CD8-positive, alpha-beta memory T cell (primary cell): ENCODE data around the gene STK39. TPM values are rescaled to one million over a fixed set of nuclear protein-coding genes. Genes with fewer than 3 reads are reported as not detected.
A peak's percentile ranks its signal among the peaks of the same experiment; 100 is the strongest.
"Not testable (repeated sequence)": the region's sequence is repeated elsewhere in the genome, so short reads cannot be mapped to it uniquely, and the experiment has no call there.

ENCODE experiments used
- CTCF ChIA-PET: fragments of 350-600 bp; sonication (Branson Sonifier 250); formaldehyde crosslinking; loops from one replicate; lab custom pipeline; 2021; ENCODE audit warnings: antibody characterized with exemption; lab: Charles Lee
- POLR2A ChIA-PET: fragments of 350-600 bp; sonication (Branson Sonifier 250); formaldehyde crosslinking; loops from one replicate; lab custom pipeline; 2021; ENCODE audit warnings: antibody characterized with exemption; lab: Charles Lee
- DNase-seq, 5 donors: peaks; one replicate each; pipeline versions ENCODE4 v3.0.0 to v3.0.0-alpha.2; 2020 to 2022; ENCODE audit warnings: mixed read lengths in 1 of 5
- H3K27ac ChIP-seq: one replicate; pipeline ENCODE4 v1.7.0; 2013; ENCODE audit warnings: low read depth, mild to moderate bottlenecking, low read length, moderate library complexity
- H3K27me3 ChIP-seq: 2 replicates; pipeline ENCODE4 v1.7.0; 2013; ENCODE audit warnings: low read length, mild to moderate bottlenecking; ENCODE audit not compliant: insufficient read depth, poor library complexity, severe bottlenecking
- H3K36me3 ChIP-seq: 2 replicates; pipeline ENCODE4 v1.7.0; 2013; ENCODE audit warnings: mild to moderate bottlenecking, low read length, moderate library complexity; ENCODE audit not compliant: insufficient read depth
- H3K4me1 ChIP-seq: 2 replicates; pipeline ENCODE4 v1.7.0; 2013; ENCODE audit warnings: mild to moderate bottlenecking, low read length, moderate library complexity; ENCODE audit not compliant: insufficient read depth
- H3K4me3 ChIP-seq: 2 replicates; pipeline ENCODE4 v1.7.0; 2013; ENCODE audit warnings: mild to moderate bottlenecking, low read length
- H3K9me3 ChIP-seq: 2 replicates; pipeline ENCODE4 v1.7.0; 2013; ENCODE audit warnings: mild to moderate bottlenecking, low read length
- H3K27ac Mint-ChIP-seq, 8 donors: one replicate each; pipeline ENCODE4 v1.8.0; 2020 to 2021; ENCODE audit warnings: mixed read lengths in 8 of 8, mild to moderate bottlenecking in 6 of 8, inconsistent platforms in 3 of 8, moderate library complexity in 3 of 8
- H3K27me3 Mint-ChIP-seq, 2 donors: one replicate each; pipeline ENCODE4 v1.8.0; 2020 to 2021; ENCODE audit warnings: mixed read lengths in 2 of 2, mild to moderate bottlenecking in 1 of 2, moderate library complexity in 1 of 2
- H3K36me3 Mint-ChIP-seq, 3 donors: one replicate each; pipeline ENCODE4 v1.8.0; 2020 to 2021; ENCODE audit warnings: mixed read lengths in 3 of 3, inconsistent platforms in 1 of 3, mild to moderate bottlenecking in 1 of 3
- H3K4me1 Mint-ChIP-seq, 3 donors: one replicate each; pipeline ENCODE4 v1.8.0; 2020 to 2021; ENCODE audit warnings: mixed read lengths in 3 of 3, inconsistent platforms in 1 of 3, mild to moderate bottlenecking in 1 of 3
- H3K4me3 Mint-ChIP-seq, 7 donors: one replicate each; pipeline ENCODE4 v1.8.0; 2020 to 2021; ENCODE audit warnings: mixed read lengths in 7 of 7, mild to moderate bottlenecking in 6 of 7, moderate library complexity in 4 of 7, inconsistent platforms in 2 of 7
- H3K9me3 Mint-ChIP-seq, 5 donors: one replicate each; pipeline ENCODE4 v1.8.0; 2020 to 2022; ENCODE audit warnings: mixed read lengths in 5 of 5, mild to moderate bottlenecking in 3 of 5, moderate library complexity in 2 of 5, inconsistent platforms in 1 of 5
- polyA plus RNA-seq: library from polyadenylated mRNA; unstranded; fragments of 300-500 nt; fragmentation: Illumina TruSeq; gene quantifications from one replicate; pipeline ENCODE4 v1.2.3, GENCODE V29; 2021
- total RNA-seq, 2 experiments: library from RNA; stranded (reverse); gene quantifications; one replicate each; pipeline ENCODE4 v1.2.3, GENCODE V29; 2021

STK39 gene
- total and polyA plus RNA-seq, 3 experiments from 2014 or later = 11.2 to 28.3 (median 25.7) TPM

- Mint-ChIP-seq H3K4me1 (peaks cover 11 to 27% (median 11%) of the 10 kb centered on the region in 3 donors), H3K27me3 (no peaks in the 10 kb centered on the region)
- POLR2A ChIA-PET = no interaction called here
Observed at GRCh38 chr2:168049609-168050008, 197.8 kb downstream of the STK39 start.

GRCh38 chr2:168047091-168047690 is 200.2 kb downstream of the STK39 start:
- Mint-ChIP-seq H3K27ac (no peak overlapping the region), H3K27me3 (no peaks in the 10 kb centered on the region), H3K4me3 (no peak overlapping the region), H3K36me3 (peaks cover 3 to 47% (median 24%) of the 10 kb centered on the region in 3 donors), H3K4me1 (peaks cover 19 to 42% (median 22%) of the 10 kb centered on the region in 3 donors), H3K9me3 (no peaks in the 10 kb centered on the region)
- DNase-seq = no peak
- POLR2A ChIA-PET = no interaction called here
- no peaks in the 10 kb centered on the region for H3K27me3 ChIP-seq
- H3K36me3 ChIP-seq = no peaks in the 10 kb centered on the region
- H3K4me1 ChIP-seq = no peaks in the 10 kb centered on the region
- no peak overlapping the region for H3K4me3 ChIP-seq
- H3K9me3 ChIP-seq = no peaks in the 10 kb centered on the region
- H3K27ac ChIP-seq = no peak overlapping the region
- CTCF ChIA-PET = no interaction called here

More at GRCh38 chr2:168049609-168050008, 197.8 kb downstream of the STK39 start:
- peaks cover under 1 to 64% (median 26%) of the 10 kb centered on the region in 3 donors for H3K36me3 Mint-ChIP-seq
- Histone ChIP-seq H3K4me3 (no peak overlapping the region), H3K27ac (no peak overlapping the region), H3K4me1 (no peaks in the 10 kb centered on the region), H3K36me3 (no peaks in the 10 kb centered on the region), H3K9me3 (no peaks in the 10 kb centered on the region), H3K27me3 (no peaks in the 10 kb centered on the region)
- H3K4me3 Mint-ChIP-seq = no peak overlapping the region
- H3K9me3 Mint-ChIP-seq = no peaks in the 10 kb centered on the region
- DNase-seq = no peak
- peak overlapping the region in 1 of 8 donors; percentile 56 for H3K27ac Mint-ChIP-seq
- CTCF ChIA-PET = no interaction called here

- CTCF ChIA-PET = no interaction called here
- Mint-ChIP-seq H3K4me3 (no peak overlapping the region), H3K27ac (no peak overlapping the region), H3K27me3 (no peaks in the 10 kb centered on the region), H3K9me3 (no peaks in the 10 kb centered on the region), H3K4me1 (peaks cover 31 to 62% (median 41%) of the 10 kb centered on the region in 3 donors), H3K36me3 (peaks cover 3 to 37% (median 27%) of the 10 kb centered on the region in 3 donors)
- Histone ChIP-seq H3K4me1 (no peaks in the 10 kb centered on the region), H3K27me3 (no peaks in the 10 kb centered on the region), H3K36me3 (no peaks in the 10 kb centered on the region), H3K9me3 (no peaks in the 10 kb centered on the region), H3K27ac (no peak overlapping the region), H3K4me3 (no peak overlapping the region)
- no peak for DNase-seq
- POLR2A ChIA-PET = no interaction called here
Observed at GRCh38 chr2:168044579-168044978, 202.8 kb downstream of the STK39 start.

GRCh38 chr2:168044176-168044575 is 203.2 kb downstream of the STK39 start:
- no peaks in the 10 kb centered on the region for H3K9me3 Mint-ChIP-seq
- no peak overlapping the region for H3K27ac Mint-ChIP-seq
- H3K36me3 Mint-ChIP-seq = peaks cover 3 to 34% (median 24%) of the 10 kb centered on the region in 3 donors
- no peak overlapping the region for H3K4me3 Mint-ChIP-seq
- Histone ChIP-seq H3K4me3 (no peak overlapping the region), H3K36me3 (no peaks in the 10 kb centered on the region), H3K27ac (no peak overlapping the region), H3K27me3 (no peaks in the 10 kb centered on the region), H3K9me3 (no peaks in the 10 kb centered on the region), H3K4me1 (no peaks in the 10 kb centered on the region)
- peaks cover 31 to 62% (median 41%) of the 10 kb centered on the region in 3 donors for H3K4me1 Mint-ChIP-seq
- no peak for DNase-seq
- ChIA-PET CTCF (no interaction called here), POLR2A (no interaction called here)
- no peaks in the 10 kb centered on the region for H3K27me3 Mint-ChIP-seq

GRCh38 chr2:168042127-168042824 is 205.1 kb downstream of the STK39 start:
- H3K4me1 Mint-ChIP-seq = peaks cover 40 to 68% (median 50%) of the 10 kb centered on the region in 3 donors
- POLR2A ChIA-PET, H3K27ac Mint-ChIP-seq, H3K9me3 Mint-ChIP-seq, H3K27me3 ChIP-seq, H3K36me3 ChIP-seq, DNase-seq, H3K4me3 ChIP-seq, H3K9me3 ChIP-seq, H3K4me3 Mint-ChIP-seq, H3K27me3 Mint-ChIP-seq, H3K4me1 ChIP-seq, H3K27ac ChIP-seq: not testable (repeated sequence)
- CTCF ChIA-PET = interaction anchor here (0.6 kb wide), 1 partner anchor 592 kb away, joined by 3 read pairs; no protein-coding TSS in a partner anchor
- H3K36me3 Mint-ChIP-seq = peaks cover 3 to 23% (median 21%) of the 10 kb centered on the region in 3 donors

- no peaks in the 10 kb centered on the region for H3K36me3 ChIP-seq
- no peak overlapping the region for H3K4me3 ChIP-seq
- DNase-seq = no peak
- Mint-ChIP-seq H3K9me3 (no peaks in the 10 kb centered on the region), H3K4me3 (no peak overlapping the region), H3K27ac (peak overlapping the region in 1 of 8 donors; percentile 92), H3K4me1 (peaks cover 52 to 72% (median 71%) of the 10 kb centered on the region in 3 donors), H3K36me3 (peaks cover 13 to 28% (median 25%) of the 10 kb centered on the region in 3 donors), H3K27me3 (no peaks in the 10 kb centered on the region)
- H3K4me1 ChIP-seq = no peaks in the 10 kb centered on the region
- H3K27ac ChIP-seq = no peak overlapping the region
- ChIA-PET POLR2A (no interaction called here), CTCF (no interaction called here)
- H3K27me3 ChIP-seq = no peaks in the 10 kb centered on the region
- no peaks in the 10 kb centered on the region for H3K9me3 ChIP-seq
Observed at GRCh38 chr2:168039881-168040280, 207.5 kb downstream of the STK39 start.

GRCh38 chr2:168037778-168038177 is 209.6 kb downstream of the STK39 start:
- no peaks in the 10 kb centered on the region for H3K9me3 Mint-ChIP-seq
- H3K27ac Mint-ChIP-seq = peak overlapping the region in 1 of 8 donors; percentile 6
- no peak overlapping the region for H3K4me3 Mint-ChIP-seq
- no peaks in the 10 kb centered on the region for H3K4me1 ChIP-seq
- H3K36me3 ChIP-seq = no peaks in the 10 kb centered on the region
- CTCF ChIA-PET = no interaction called here
- no peaks in the 10 kb centered on the region for H3K9me3 ChIP-seq
- no peaks in the 10 kb centered on the region for H3K27me3 Mint-ChIP-seq
- peaks cover 14 to 45% (median 28%) of the 10 kb centered on the region in 3 donors for H3K36me3 Mint-ChIP-seq
- no peak overlapping the region for H3K4me3 ChIP-seq
- no peak overlapping the region for H3K27ac ChIP-seq
- POLR2A ChIA-PET = no interaction called here
- peaks cover 43 to 60% (median 56%) of the 10 kb centered on the region in 3 donors for H3K4me1 Mint-ChIP-seq
- H3K27me3 ChIP-seq = no peaks in the 10 kb centered on the region
- DNase-seq = no peak

GRCh38 chr2:168035458-168035857 is 211.9 kb downstream of the STK39 start:
- H3K4me3 Mint-ChIP-seq = peak overlapping the region in 6 of 7 donors; percentile 10 to 67 (median 35)
- H3K27ac Mint-ChIP-seq = peak overlapping the region in 7 of 8 donors; percentile 36 to 76 (median 50)
- H3K4me1 ChIP-seq = no peaks in the 10 kb centered on the region
- peaks cover 14 to 48% (median 24%) of the 10 kb centered on the region in 3 donors for H3K36me3 Mint-ChIP-seq
- H3K9me3 Mint-ChIP-seq = no peaks in the 10 kb centered on the region
- no peaks in the 10 kb centered on the region for H3K27me3 Mint-ChIP-seq
- DNase-seq = no peak
- H3K4me1 Mint-ChIP-seq = peaks cover 34 to 41% (median 39%) of the 10 kb centered on the region in 3 donors
- CTCF ChIA-PET = no interaction called here
- H3K36me3 ChIP-seq = no peaks in the 10 kb centered on the region
- H3K27ac ChIP-seq = no peak overlapping the region
- no peaks in the 10 kb centered on the region for H3K27me3 ChIP-seq
- H3K9me3 ChIP-seq = no peaks in the 10 kb centered on the region
- POLR2A ChIA-PET = no interaction called here
- H3K4me3 ChIP-seq = no peak overlapping the region
